ENCODE results near the gene FRMD4A.

- no peak for TF ChIP-seq EP300 (IDR thresholded peaks at IDR 0.05; ENCODE audit: borderline replicate concordance)
- TF ChIP-seq RAD21 (IDR thresholded peaks at IDR 0.05; ENCODE audit: low read depth), result no peak
These were observed 589.3 kb downstream of the FRMD4A start for GRCh38 chr10:13741438-13741837.

Measured in Ishikawa (cell line).